Stimulated activated CD8-positive, alpha-beta memory T cell treated with anti-CD3 and anti-CD28 coated beads, Interleukin-15, amount 100 ng/mL, for 1 hour (primary cell): ENCODE results near the gene ANKH.

Experiments
- DNase-seq: peaks from one replicate; pipeline ENCODE4 v3.0.0-alpha.2; 2020; ENCODE audit warnings: low read depth

ANKH gene

GRCh38 chr5:14734396-14734795, 137.2 kb downstream of the ANKH start:
- no peak for DNase-seq

- DNase-seq = no peak
Observed at GRCh38 chr5:14733661-14734060, 137.9 kb downstream of the ANKH start.

GRCh38 chr5:14732991-14733390, 138.6 kb downstream of the ANKH start:
- no peak for DNase-seq

- no peak for DNase-seq
Observed at GRCh38 chr5:14730881-14731280, 140.7 kb downstream of the ANKH start.

GRCh38 chr5:14730466-14730865, 141.1 kb downstream of the ANKH start:
- no peak for DNase-seq

GRCh38 chr5:14729448-14730385, 141.9 kb downstream of the ANKH start:
- DNase-seq = no peak

- DNase-seq = no peak
Observed at GRCh38 chr5:14728459-14728938, 143.1 kb downstream of the ANKH start.

GRCh38 chr5:14727928-14728458, 143.6 kb downstream of the ANKH start:
- DNase-seq = no peak

- DNase-seq = peak; percentile 55
Observed at GRCh38 chr5:14727428-14727865, 144.1 kb downstream of the ANKH start.

- DNase-seq = no peak
Observed at GRCh38 chr5:14726066-14726838, 145.3 kb downstream of the ANKH start.

- no peak for DNase-seq
Observed at GRCh38 chr5:14724633-14725032, 146.9 kb downstream of the ANKH start.

GRCh38 chr5:14723701-14724132, 147.9 kb downstream of the ANKH start:
- DNase-seq = no peak

GRCh38 chr5:14722923-14723322, 148.7 kb downstream of the ANKH start:
- DNase-seq = no peak

- DNase-seq = no peak
Observed at GRCh38 chr5:14721990-14722656, 149.5 kb downstream of the ANKH start.

GRCh38 chr5:14720236-14720923, 151.2 kb downstream of the ANKH start:
- DNase-seq = no peak

- DNase-seq = no peak
Observed at GRCh38 chr5:14718778-14719177, 152.8 kb downstream of the ANKH start.

GRCh38 chr5:14716755-14717752, 154.5 kb downstream of the ANKH start:
- DNase-seq = no peak

- no peak for DNase-seq
Observed at GRCh38 chr5:14715481-14715880, 156.1 kb downstream of the ANKH start.

- no peak for DNase-seq
Observed at GRCh38 chr5:14714706-14715105, 156.9 kb downstream of the ANKH start.
